Measurements from ENCODE around the gene RAF1. TPM values are rescaled to one million over a fixed set of nuclear protein-coding genes. Genes with fewer than 3 reads are reported as not detected.
A peak's percentile ranks its signal among the peaks of the same experiment; 100 is the strongest.

Gene RAF1
- total and polyA plus RNA-seq, 2 donors (not counting 1 experiment from before 2014, with no cell fraction given), result 84.3 to 126 TPM

DNA sequence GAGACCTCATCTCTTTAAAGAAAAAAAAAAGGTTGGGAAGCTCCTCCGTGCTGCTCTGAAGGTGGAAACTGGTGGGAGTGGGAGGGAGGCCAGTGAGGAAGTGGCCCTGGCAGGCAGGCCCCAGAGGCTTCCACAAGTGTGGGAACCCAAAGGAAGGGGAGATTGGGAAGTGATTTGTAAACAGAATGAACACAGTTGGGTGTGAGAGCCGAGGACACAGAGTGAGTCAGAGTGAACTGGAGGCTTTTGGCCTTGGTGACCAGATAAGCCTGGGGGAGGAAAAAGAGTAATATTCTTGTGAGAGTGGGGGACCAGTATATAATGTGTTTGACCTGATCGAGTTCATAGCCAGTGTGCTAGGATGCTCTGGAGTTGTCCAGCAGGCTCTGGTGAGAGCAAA, 84.0 kb downstream of the RAF1 start:
- no peaks in the 10 kb centered on the region for H3K79me2 ChIP-seq (ENCODE audit: control insufficient read depth, insufficient read depth, low read length)
- CTCF ChIA-PET, result no interaction called here
- H2AFZ ChIP-seq (ENCODE audit: insufficient read depth, low read depth, low read length, poor library complexity, severe bottlenecking), result no peak overlapping the region
- H3K27ac ChIP-seq (ENCODE audit: low read length in 2 of 2), result peak overlapping the region in 1 of 2 donors; percentile 48
- no peak for ATAC-seq (ENCODE audit: low read depth)
- peaks cover 3 to 6% of the 10 kb centered on the region in 2 donors for H3K4me1 ChIP-seq (ENCODE audit: control insufficient read depth in 2 of 2, insufficient read depth in 2 of 2, low read length in 2 of 2)
- no peaks in the 10 kb centered on the region for H3K27me3 ChIP-seq (replicated peaks in 1 of 4; ENCODE audit: control extremely low read depth in 1 of 4, control insufficient read depth in 3 of 4, insufficient read depth in 4 of 4, low read length in 3 of 4)
- WGBS (ENCODE audit: insufficient coverage), result 59% methylated on average over 3 of the region's 3 CpGs
- H3K4me2 ChIP-seq (replicated peaks; ENCODE audit: low read depth, low read length, poor library complexity, severe bottlenecking), result no peak overlapping the region
- TF ChIP-seq, protein P1, sequence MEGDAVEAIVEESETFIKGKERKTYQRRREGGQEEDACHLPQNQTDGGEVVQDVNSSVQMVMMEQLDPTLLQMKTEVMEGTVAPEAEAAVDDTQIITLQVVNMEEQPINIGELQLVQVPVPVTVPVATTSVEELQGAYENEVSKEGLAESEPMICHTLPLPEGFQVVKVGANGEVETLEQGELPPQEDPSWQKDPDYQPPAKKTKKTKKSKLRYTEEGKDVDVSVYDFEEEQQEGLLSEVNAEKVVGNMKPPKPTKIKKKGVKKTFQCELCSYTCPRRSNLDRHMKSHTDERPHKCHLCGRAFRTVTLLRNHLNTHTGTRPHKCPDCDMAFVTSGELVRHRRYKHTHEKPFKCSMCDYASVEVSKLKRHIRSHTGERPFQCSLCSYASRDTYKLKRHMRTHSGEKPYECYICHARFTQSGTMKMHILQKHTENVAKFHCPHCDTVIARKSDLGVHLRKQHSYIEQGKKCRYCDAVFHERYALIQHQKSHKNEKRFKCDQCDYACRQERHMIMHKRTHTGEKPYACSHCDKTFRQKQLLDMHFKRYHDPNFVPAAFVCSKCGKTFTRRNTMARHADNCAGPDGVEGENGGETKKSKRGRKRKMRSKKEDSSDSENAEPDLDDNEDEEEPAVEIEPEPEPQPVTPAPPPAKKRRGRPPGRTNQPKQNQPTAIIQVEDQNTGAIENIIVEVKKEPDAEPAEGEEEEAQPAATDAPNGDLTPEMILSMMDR (IDR thresholded peaks at IDR 0.05), result no peak
- no peak overlapping the region for H3K4me3 ChIP-seq (ENCODE audit: control extremely low read depth in 1 of 5, extremely low read depth in 1 of 5, insufficient read depth in 1 of 5, low read depth in 2 of 5, low read length in 4 of 5)
- peak overlapping the region; percentile 33 for H3K27ac Mint-ChIP-seq
- intact Hi-C loops (cut with micrococcal nuclease), result no loop called here
- H3K4me1 Mint-ChIP-seq, result peaks cover 5% of the 10 kb centered on the region
- DNase-seq, result no peak
- POLR2A ChIA-PET, result no interaction called here
- H3K9me3 Mint-ChIP-seq (ENCODE audit: insufficient read depth), result peaks cover 3% of the 10 kb centered on the region
- no peaks in the 10 kb centered on the region for H3K27me3 Mint-ChIP-seq
- no peak overlapping the region for H3K4me3 Mint-ChIP-seq
- H3K9me3 ChIP-seq (ENCODE audit: control extremely low read depth in 1 of 3, control insufficient read depth in 2 of 3, insufficient read depth in 1 of 3, low read length in 2 of 3), result peaks cover 0 to 3% (median 0%) of the 10 kb centered on the region in 3 donors
- no peaks in the 10 kb centered on the region for H4K20me1 ChIP-seq (ENCODE audit: control insufficient read depth, insufficient read depth, low read length, poor library complexity, severe bottlenecking)
- H3K9ac ChIP-seq (ENCODE audit: low read length), result no peak overlapping the region
- H3K36me3 ChIP-seq (replicated peaks in 1 of 2; ENCODE audit: control extremely low read depth in 1 of 2, control insufficient read depth in 1 of 2, extremely low read depth in 1 of 2, insufficient read depth in 2 of 2, low read length in 1 of 2), result peaks cover 24 to 82% of the 10 kb centered on the region in 2 experiments

DNA sequence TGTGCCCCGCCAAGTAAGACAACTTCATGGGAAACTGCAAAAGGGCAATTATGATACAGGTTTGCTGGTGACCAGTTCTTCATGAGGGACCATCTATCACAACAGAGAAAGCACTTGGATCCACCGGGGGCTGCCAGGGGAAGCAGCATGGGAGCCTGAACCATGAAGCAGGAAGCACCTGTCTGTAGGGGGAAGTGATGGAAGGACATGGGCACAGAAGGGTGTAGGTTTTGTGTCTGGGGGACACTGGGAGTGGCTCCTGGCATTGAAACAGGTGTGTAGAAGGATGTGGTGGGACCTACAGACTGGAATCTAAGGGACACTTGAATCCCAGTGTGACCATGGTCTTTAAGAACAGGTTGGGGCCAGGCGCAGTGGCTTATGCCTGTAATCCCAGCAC, 84.5 kb downstream of the RAF1 start:
- Histone ChIP-seq H3K9me3 (ENCODE audit: control extremely low read depth in 1 of 3, control insufficient read depth in 2 of 3, insufficient read depth in 1 of 3, low read length in 2 of 3) (peaks cover 0 to 3% (median 0%) of the 10 kb centered on the region in 3 donors), H3K4me3 (ENCODE audit: control extremely low read depth in 1 of 5, extremely low read depth in 1 of 5, insufficient read depth in 1 of 5, low read depth in 2 of 5, low read length in 4 of 5) (no peak overlapping the region), H3K79me2 (ENCODE audit: control insufficient read depth, insufficient read depth, low read length) (no peaks in the 10 kb centered on the region), H3K27ac (ENCODE audit: low read length in 2 of 2) (peak overlapping the region in 1 of 2 donors; percentile 48), H3K4me2 (replicated peaks; ENCODE audit: low read depth, low read length, poor library complexity, severe bottlenecking) (no peak overlapping the region), H4K20me1 (ENCODE audit: control insufficient read depth, insufficient read depth, low read length, poor library complexity, severe bottlenecking) (no peaks in the 10 kb centered on the region), H3K36me3 (replicated peaks in 1 of 2; ENCODE audit: control extremely low read depth in 1 of 2, control insufficient read depth in 1 of 2, extremely low read depth in 1 of 2, insufficient read depth in 2 of 2, low read length in 1 of 2) (peaks cover 24 to 82% of the 10 kb centered on the region in 2 experiments), H3K9ac (ENCODE audit: low read length) (no peak overlapping the region), H2AFZ (ENCODE audit: insufficient read depth, low read depth, low read length, poor library complexity, severe bottlenecking) (no peak overlapping the region), H3K4me1 (ENCODE audit: control insufficient read depth in 2 of 2, insufficient read depth in 2 of 2, low read length in 2 of 2) (peaks cover 3 to 6% of the 10 kb centered on the region in 2 donors), H3K27me3 (replicated peaks in 1 of 4; ENCODE audit: control extremely low read depth in 1 of 4, control insufficient read depth in 3 of 4, insufficient read depth in 4 of 4, low read length in 3 of 4) (no peaks in the 10 kb centered on the region)
- DNase-seq (no peak), ATAC-seq (ENCODE audit: low read depth) (no peak)
- H3K4me1 Mint-ChIP-seq, result peaks cover 5% of the 10 kb centered on the region
- H3K4me3 Mint-ChIP-seq, result no peak overlapping the region
- intact Hi-C loops (cut with micrococcal nuclease), result no loop called here
- no peak for TF ChIP-seq EZH2 (IDR thresholded peaks at IDR 0.05; ENCODE audit: borderline replicate concordance, insufficient read depth, low read depth, low read length, poor library complexity, severe bottlenecking)
- TF ChIP-seq, protein P1 (IDR thresholded peaks at IDR 0.05), result no peak
- H3K9me3 Mint-ChIP-seq (ENCODE audit: insufficient read depth), result peaks cover 3% of the 10 kb centered on the region
- ChIA-PET CTCF (interaction anchor here (1.5 kb wide), 1 partner anchor 21 kb away, joined by 5 read pairs; no protein-coding TSS in a partner anchor), POLR2A (no interaction called here)
- H3K27ac Mint-ChIP-seq, result peak overlapping the region; percentile 53
- WGBS (ENCODE audit: insufficient coverage), result 50% methylated on average over 2 of the region's 3 CpGs
- no peaks in the 10 kb centered on the region for H3K27me3 Mint-ChIP-seq

Data from B cell (primary cell).